Gastroesophageal sphincter (tissue), 4 donors: ENCODE measurements around the gene PLA2G4D. TPM values are rescaled to one million over a fixed set of nuclear protein-coding genes. Genes with fewer than 3 reads are reported as not detected.

Experiments
- ATAC-seq: fragments of 150-250 bp; one replicate; pipeline ENCODE4 v1.9.1; 2016; ENCODE audit warnings: mild to moderate bottlenecking, moderate library complexity
- H3K27ac ChIP-seq, 4 donors: fragments of 200-600 bp; sonication (generic) in 3 of 4; 1 replicate in 3 of 4; 2 replicates in 1 of 4; pipeline ENCODE4 v1.5.1; 2016 to 2019
- H3K27me3 ChIP-seq: fragments of 200-600 bp; sonication (generic); one replicate; pipeline ENCODE4 v1.5.1; 2019
- H3K36me3 ChIP-seq, 2 donors: fragments of 200-600 bp; sonication (generic); one replicate each; pipeline ENCODE4 v1.5.1; 2019; ENCODE audit warnings: control low read depth in 1 of 2
- H3K4me1 ChIP-seq, 3 donors: fragments of 200-600 bp; sonication (generic); 1 replicate in 2 of 3; 2 replicates in 1 of 3; pipeline ENCODE4 v1.5.1; 2016 to 2019; ENCODE audit warnings: control low read depth in 2 of 3
- H3K4me3 ChIP-seq, 2 donors: fragments of 200-600 bp; sonication (generic); one replicate each; pipeline ENCODE4 v1.5.1; 2019; ENCODE audit warnings: mild to moderate bottlenecking in 1 of 2, moderate library complexity in 1 of 2
- H3K9me3 ChIP-seq, 3 donors: fragments of 200-600 bp; sonication (generic); one replicate each; pipeline ENCODE4 v1.5.1; 2017 to 2019; ENCODE audit warnings: control low read depth in 2 of 3
- CTCF ChIP-seq, 4 experiments: fragments of 200-600 bp in 2 of 4; fragments of 450-650 bp in 2 of 4; sonication (generic) in 1 of 4; IDR thresholded peaks; one replicate each; pipeline ENCODE4 v1.5.1; 2017 to 2019; ENCODE audit warnings: antibody characterized with exemption in 4 of 4, mild to moderate bottlenecking in 2 of 4, moderate library complexity in 2 of 4
- EP300 ChIP-seq: sonication (generic); formaldehyde crosslinking; IDR thresholded peaks from one replicate; pipeline ENCODE4 v1.6.1; 2017; ENCODE audit warnings: antibody characterized with exemption, mild to moderate bottlenecking
- POLR2A ChIP-seq, 2 donors: fragments of 450-650 bp; IDR thresholded peaks; one replicate each; pipeline ENCODE4 v1.6.1; 2017; ENCODE audit warnings: antibody characterized with exemption in 2 of 2, mild to moderate bottlenecking in 2 of 2, moderate library complexity in 1 of 2
- POLR2AphosphoS5 ChIP-seq: sonication (generic); formaldehyde crosslinking; IDR thresholded peaks from one replicate; pipeline ENCODE4 v1.6.1; 2017; ENCODE audit warnings: antibody characterized with exemption
- WGBS, 2 donors: methylation state at CpG; one replicate each; pipeline ENCODE4 v1.1.5; 2018; ENCODE audit warnings: low coverage in 1 of 2; 5-methylcytosine and 5-hydroxymethylcytosine counted together
- total RNA-seq, 4 donors: library from RNA; depleted of rRNA; stranded (reverse); fragments of >200 nt; gene quantifications; one replicate each; pipeline ENCODE4 v1.1.0, GENCODE V29; 2016

The PLA2G4D gene
- total RNA-seq, 4 donors from 2014 or later = not detected

GRCh38 chr15:42108189-42108588, 13.8 kb upstream of the PLA2G4D start:
- no peak for TF ChIP-seq CTCF (IDR thresholded peaks at IDR 0.05)
- no peak for TF ChIP-seq EP300
- Histone ChIP-seq H3K27ac (no peak overlapping the region), H3K27me3 (peaks cover 17% of the 10 kb centered on the region), H3K36me3 (no peaks in the 10 kb centered on the region), H3K4me1 (no peaks in the 10 kb centered on the region), H3K9me3 (no peaks in the 10 kb centered on the region), H3K4me3 (no peak overlapping the region)
- no peak for ATAC-seq

- Histone ChIP-seq H3K4me3 (no peak overlapping the region), H3K9me3 (no peaks in the 10 kb centered on the region), H3K27ac (no peak overlapping the region), H3K27me3 (peaks cover 17% of the 10 kb centered on the region), H3K36me3 (no peaks in the 10 kb centered on the region), H3K4me1 (no peaks in the 10 kb centered on the region)
- ATAC-seq = no peak
- 25 to 36% methylated on average over 2 to 7 of the region's 7 CpGs for WGBS, 2 donors
- TF ChIP-seq EP300 = no peak
- TF ChIP-seq POLR2AphosphoS5 = no peak
- TF ChIP-seq CTCF (IDR thresholded peaks at IDR 0.05) = no peak
- TF ChIP-seq POLR2A (IDR thresholded peaks at IDR 0.05) = no peak
These were observed 13.1 kb upstream of the PLA2G4D start for GRCh38 chr15:42107473-42107872.

DNA sequence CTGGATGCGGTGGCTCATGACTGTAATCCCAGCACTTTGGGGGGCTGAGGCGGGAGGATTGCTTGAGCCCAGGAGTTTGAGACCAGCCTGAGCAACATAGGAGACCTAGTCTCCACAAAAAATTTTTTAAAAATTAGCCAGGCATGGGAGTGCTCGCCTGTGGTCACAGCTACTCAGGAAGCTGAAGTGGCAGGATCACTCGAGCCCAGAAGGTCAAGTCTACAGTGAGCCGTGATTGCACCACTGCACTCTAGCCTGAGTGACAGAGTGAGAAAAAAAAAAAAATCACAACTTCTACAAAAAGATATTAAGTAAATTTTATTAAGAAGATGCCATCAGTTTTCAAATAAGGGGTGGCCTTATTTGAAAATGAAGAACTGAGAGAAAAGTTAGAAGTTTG, 11.9 kb upstream of the PLA2G4D start:
- Histone ChIP-seq H3K27me3 (peaks cover 13% of the 10 kb centered on the region), H3K4me1 (no peaks in the 10 kb centered on the region), H3K4me3 (no peak overlapping the region), H3K27ac (no peak overlapping the region), H3K36me3 (no peaks in the 10 kb centered on the region), H3K9me3 (no peaks in the 10 kb centered on the region)
- ATAC-seq = no peak
- TF ChIP-seq CTCF (IDR thresholded peaks at IDR 0.05) (no peak), POLR2AphosphoS5 (no peak), EP300 (no peak)
- WGBS, 2 donors = 67 to 75% methylated on average over 3 to 4 of the region's 5 CpGs

DNA sequence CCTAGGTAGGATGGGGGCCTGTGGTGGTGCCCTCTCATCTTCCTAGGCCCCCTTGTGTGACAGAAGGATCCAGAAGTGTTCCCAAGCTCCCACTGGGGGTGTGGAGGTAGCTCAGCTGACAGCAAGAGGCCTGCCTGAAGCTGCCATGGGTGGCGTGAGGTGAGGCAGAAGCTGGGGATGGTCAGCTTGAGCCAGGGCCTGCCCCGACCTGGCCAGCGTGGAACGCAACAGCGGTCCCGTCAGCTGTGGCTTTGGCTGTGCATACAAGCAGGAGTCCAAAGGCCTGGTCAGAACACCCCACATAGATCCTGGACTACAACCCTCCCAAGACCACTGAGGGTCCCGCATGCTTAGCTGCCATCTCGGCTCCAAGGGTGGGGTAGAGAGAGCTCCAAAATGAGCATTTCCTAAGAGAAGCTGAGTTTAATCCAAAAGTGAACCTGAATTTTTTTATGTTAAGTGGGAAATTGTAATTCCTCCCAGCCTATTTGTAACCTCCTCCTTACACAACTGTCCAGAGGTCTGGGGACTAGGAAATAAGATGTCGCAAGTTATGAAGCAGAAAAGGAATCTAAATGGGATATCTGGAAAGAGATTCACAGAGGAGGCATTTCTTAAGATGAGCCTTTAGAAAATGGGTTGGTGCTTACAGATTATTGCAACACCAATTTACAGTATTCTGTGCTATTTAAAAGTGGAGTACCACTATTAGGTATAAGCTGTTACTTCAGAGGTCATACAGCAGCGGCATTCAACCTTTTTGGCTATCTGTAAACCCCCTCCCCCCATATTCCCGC, 9.9 kb upstream of the PLA2G4D start:
- H3K27ac ChIP-seq = no peak overlapping the region
- ATAC-seq = no peak
- no peaks in the 10 kb centered on the region for H3K4me1 ChIP-seq
- no peak for TF ChIP-seq EP300
- no peak for TF ChIP-seq POLR2A (IDR thresholded peaks at IDR 0.05)
- TF ChIP-seq CTCF (IDR thresholded peaks at IDR 0.05) = no peak
- no peak for TF ChIP-seq POLR2AphosphoS5
- H3K36me3 ChIP-seq = no peaks in the 10 kb centered on the region
- 87 to 100% methylated on average over 2 to 8 of the region's 11 CpGs for WGBS, 2 donors
- H3K27me3 ChIP-seq = peaks cover 9% of the 10 kb centered on the region
- H3K4me3 ChIP-seq = no peak overlapping the region
- no peaks in the 10 kb centered on the region for H3K9me3 ChIP-seq

- Histone ChIP-seq H3K4me3 (no peak overlapping the region), H3K27me3 (peaks cover 9% of the 10 kb centered on the region), H3K4me1 (no peaks in the 10 kb centered on the region), H3K9me3 (no peaks in the 10 kb centered on the region), H3K27ac (no peak overlapping the region), H3K36me3 (no peaks in the 10 kb centered on the region)
- TF ChIP-seq EP300 = no peak
- TF ChIP-seq POLR2AphosphoS5 = no peak
- no peak for TF ChIP-seq POLR2A (IDR thresholded peaks at IDR 0.05)
- TF ChIP-seq CTCF (IDR thresholded peaks at IDR 0.05) = no peak
- no peak for ATAC-seq
- WGBS, 2 donors = 49 to 67% methylated on average over 2 of the region's 6 CpGs
These were observed 8.4 kb upstream of the PLA2G4D start for GRCh38 chr15:42102646-42103235.
